HG02759 (cell line): ENCODE results near the gene PHC3.
"Not testable (repeated sequence)": the region's sequence is repeated elsewhere in the genome, so short reads cannot be mapped to it uniquely, and the experiment has no call there.

Experiments
- ATAC-seq: cut with Tn5 transposase; IDR thresholded peaks from one replicate; pipeline ENCODE4 v1.9.1; 2021; ENCODE audit warnings: mild to moderate bottlenecking, moderate library complexity; ENCODE audit not compliant: unreplicated experiment

Gene PHC3

GRCh38 chr3:170132335-170132734, 49.2 kb downstream of the PHC3 start:
- no peak for ATAC-seq

GRCh38 chr3:170130532-170130931, 51.0 kb downstream of the PHC3 start:
- ATAC-seq = no peak

GRCh38 chr3:170128977-170129431, 52.5 kb downstream of the PHC3 start:
- ATAC-seq = peak; percentile 48

GRCh38 chr3:170128259-170128976, 53.1 kb downstream of the PHC3 start:
- ATAC-seq = peak; percentile 94

GRCh38 chr3:170117134-170117533, 64.4 kb downstream of the PHC3 start:
- ATAC-seq = no peak

GRCh38 chr3:170114165-170114564, 67.4 kb downstream of the PHC3 start:
- not testable (repeated sequence) for ATAC-seq

- no peak for ATAC-seq
Measured at GRCh38 chr3:170111147-170111771, 70.3 kb downstream of the PHC3 start.

- no peak for ATAC-seq
Measured at GRCh38 chr3:170109579-170110293, 71.8 kb downstream of the PHC3 start.

- ATAC-seq = no peak
Measured at GRCh38 chr3:170108955-170109354, 72.6 kb downstream of the PHC3 start.

- no peak for ATAC-seq
Measured at GRCh38 chr3:170107941-170108340, 73.6 kb downstream of the PHC3 start.

GRCh38 chr3:170102431-170102830, 79.1 kb downstream of the PHC3 start:
- no peak for ATAC-seq

- no peak for ATAC-seq
Measured at GRCh38 chr3:170100944-170101343, 80.6 kb downstream of the PHC3 start.

- no peak for ATAC-seq
Measured at GRCh38 chr3:170098753-170099152, 82.8 kb downstream of the PHC3 start.

- no peak for ATAC-seq
Measured at GRCh38 chr3:170096342-170096741, 85.2 kb downstream of the PHC3 start.

- no peak for ATAC-seq
Measured at GRCh38 chr3:170095771-170096170, 85.8 kb downstream of the PHC3 start.

- no peak for ATAC-seq
Measured at GRCh38 chr3:170092907-170093306, 88.6 kb downstream of the PHC3 start.

GRCh38 chr3:170090601-170090981, 90.9 kb downstream of the PHC3 start:
- no peak for ATAC-seq

- ATAC-seq = no peak
Measured at GRCh38 chr3:170089862-170090600, 91.5 kb downstream of the PHC3 start.

- no peak for ATAC-seq
Measured at GRCh38 chr3:170085396-170085795, 96.1 kb downstream of the PHC3 start.

- ATAC-seq = no peak
Measured at GRCh38 chr3:170083343-170083742, 98.2 kb downstream of the PHC3 start.

- no peak for ATAC-seq
Measured at GRCh38 chr3:170081079-170081741, 100.3 kb downstream of the PHC3 start.
